Kidney epithelial cell (primary cell): ENCODE data around the gene KIAA0753. TPM values are rescaled to one million over a fixed set of nuclear protein-coding genes. Genes with fewer than 3 reads are reported as not detected.

Experiments
- DNase-seq: peaks from one replicate; pipeline ENCODE4 v3.0.0-alpha.2; 2010; ENCODE audit warnings: low read depth
- H3K27me3 ChIP-seq: 2 replicates; pipeline ENCODE4 v1.6.0; 2011; ENCODE audit warnings: low read length; ENCODE audit not compliant: control insufficient read depth, insufficient read depth
- H3K36me3 ChIP-seq: 2 replicates; pipeline ENCODE4 v1.5.1; 2011; ENCODE audit warnings: low read length; ENCODE audit not compliant: control insufficient read depth, insufficient read depth
- H3K4me3 ChIP-seq: 2 replicates; pipeline ENCODE4 v1.5.1; 2011; ENCODE audit warnings: low read depth, mild to moderate bottlenecking, control low read depth, low read length
- total RNA-seq: library from RNA; depleted of rRNA; stranded (reverse); fragments of >200 nt; gene quantifications from 2 replicates; pipeline ENCODE4 v1.2.3, GENCODE V29; 2015
- TF ChIP-seq, protein P1 (sequence below): IDR thresholded peaks from 2 replicates; pipeline ENCODE4 v1.5.1; 2011; ENCODE audit warnings: mild to moderate bottlenecking, moderate library complexity, low read length, control low read depth, inconsistent platforms; ENCODE audit not compliant: insufficient read depth, poor library complexity, severe bottlenecking

KIAA0753 gene
- total RNA-seq, 1 donor from 2014 or later = 20.2 TPM

DNA sequence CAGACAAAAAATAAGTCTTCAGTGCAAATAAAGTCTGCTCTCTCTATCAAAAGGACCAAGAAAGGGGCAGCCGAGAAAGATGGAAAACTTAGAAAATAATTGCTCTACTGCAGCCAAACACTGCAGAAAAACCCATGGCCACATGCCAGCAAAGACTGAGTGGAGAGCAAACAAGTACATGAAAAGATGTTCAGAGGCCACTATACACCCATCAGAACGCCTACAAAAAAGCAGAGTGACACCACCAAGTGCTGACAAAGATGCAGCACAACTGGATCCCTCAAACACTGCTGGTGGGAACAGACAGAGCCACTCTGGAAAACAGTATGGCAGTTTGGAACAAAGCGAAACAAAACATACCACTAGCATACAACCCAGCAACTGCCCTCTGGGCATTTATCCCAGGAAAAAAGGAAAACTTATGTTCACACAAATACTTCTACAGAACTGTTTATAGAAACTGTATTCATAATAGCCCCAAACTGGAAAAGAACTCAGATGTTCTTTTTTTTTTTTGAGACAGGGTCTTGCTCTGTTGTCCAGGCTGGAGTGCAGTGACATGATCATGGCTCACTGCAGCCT is 36.7 kb downstream of the KIAA0753 start:
- no peak for DNase-seq
- H3K36me3 ChIP-seq = no peaks in the 10 kb centered on the region
- no peaks in the 10 kb centered on the region for H3K27me3 ChIP-seq
- H3K4me3 ChIP-seq = no peak overlapping the region
- TF ChIP-seq, protein P1, sequence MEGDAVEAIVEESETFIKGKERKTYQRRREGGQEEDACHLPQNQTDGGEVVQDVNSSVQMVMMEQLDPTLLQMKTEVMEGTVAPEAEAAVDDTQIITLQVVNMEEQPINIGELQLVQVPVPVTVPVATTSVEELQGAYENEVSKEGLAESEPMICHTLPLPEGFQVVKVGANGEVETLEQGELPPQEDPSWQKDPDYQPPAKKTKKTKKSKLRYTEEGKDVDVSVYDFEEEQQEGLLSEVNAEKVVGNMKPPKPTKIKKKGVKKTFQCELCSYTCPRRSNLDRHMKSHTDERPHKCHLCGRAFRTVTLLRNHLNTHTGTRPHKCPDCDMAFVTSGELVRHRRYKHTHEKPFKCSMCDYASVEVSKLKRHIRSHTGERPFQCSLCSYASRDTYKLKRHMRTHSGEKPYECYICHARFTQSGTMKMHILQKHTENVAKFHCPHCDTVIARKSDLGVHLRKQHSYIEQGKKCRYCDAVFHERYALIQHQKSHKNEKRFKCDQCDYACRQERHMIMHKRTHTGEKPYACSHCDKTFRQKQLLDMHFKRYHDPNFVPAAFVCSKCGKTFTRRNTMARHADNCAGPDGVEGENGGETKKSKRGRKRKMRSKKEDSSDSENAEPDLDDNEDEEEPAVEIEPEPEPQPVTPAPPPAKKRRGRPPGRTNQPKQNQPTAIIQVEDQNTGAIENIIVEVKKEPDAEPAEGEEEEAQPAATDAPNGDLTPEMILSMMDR = no peak

DNA sequence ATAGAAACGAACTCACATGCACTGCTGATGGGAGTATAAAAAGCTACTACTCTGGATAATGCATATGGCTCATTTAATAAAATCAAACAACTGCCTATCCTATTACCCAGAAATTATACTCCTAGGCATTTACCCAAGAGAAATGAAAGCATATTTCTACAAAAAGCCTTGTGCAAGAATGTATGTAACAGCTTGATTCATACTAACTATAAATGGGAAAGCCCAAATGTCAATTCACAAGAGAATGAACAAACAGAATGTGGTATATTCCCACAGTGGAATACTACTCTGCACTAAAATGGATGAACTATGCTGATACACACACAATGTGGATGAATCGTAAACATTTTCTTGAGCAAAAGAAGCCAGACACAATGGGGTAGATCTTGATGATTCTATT is 38.4 kb downstream of the KIAA0753 start:
- Histone ChIP-seq H3K36me3 (no peaks in the 10 kb centered on the region), H3K4me3 (no peak overlapping the region), H3K27me3 (no peaks in the 10 kb centered on the region)
- DNase-seq = no peak
- TF ChIP-seq, protein P1 = no peak

DNA sequence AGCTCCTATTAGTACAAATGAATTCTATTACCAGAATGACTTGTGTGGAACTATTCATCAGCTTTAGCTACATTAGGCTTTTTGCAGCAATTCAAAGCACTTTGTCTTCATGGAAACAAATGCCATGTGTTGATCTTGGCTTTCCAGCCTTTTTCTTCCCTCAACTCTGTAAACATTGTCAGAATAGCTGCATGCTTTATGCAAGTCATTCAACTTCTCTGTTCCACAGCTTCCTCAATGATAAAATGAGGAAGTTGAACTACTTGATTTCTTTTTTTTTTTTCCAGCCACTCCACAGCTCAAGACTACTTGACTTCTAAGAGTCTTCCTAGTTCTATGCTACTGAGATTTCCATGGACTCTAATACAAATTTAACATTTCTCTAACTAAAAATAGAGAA is 41.1 kb downstream of the KIAA0753 start:
- H3K4me3 ChIP-seq = no peak overlapping the region
- H3K36me3 ChIP-seq = no peaks in the 10 kb centered on the region
- no peaks in the 10 kb centered on the region for H3K27me3 ChIP-seq
- DNase-seq = no peak
- TF ChIP-seq, protein P1 = no peak

DNA sequence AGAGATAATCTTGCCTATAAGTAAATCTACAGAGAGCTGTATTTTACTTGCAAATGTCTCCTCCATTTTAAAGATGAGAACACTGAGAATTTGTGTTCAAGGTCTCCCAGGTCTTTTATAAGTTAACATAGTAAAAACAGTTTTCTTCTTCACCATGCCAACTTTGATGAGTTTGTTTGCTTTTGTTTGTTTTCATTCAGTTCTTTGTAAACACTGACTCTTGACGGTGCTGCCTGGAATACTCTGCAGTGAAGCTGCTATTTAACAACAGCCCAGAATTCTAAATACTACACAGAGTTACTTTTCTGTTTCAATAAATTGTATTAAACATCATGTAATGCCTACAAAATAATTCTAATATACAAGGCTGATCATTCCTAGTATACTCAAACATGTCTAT is 42.8 kb downstream of the KIAA0753 start:
- DNase-seq = no peak
- TF ChIP-seq, protein P1 = no peak
- H3K4me3 ChIP-seq = no peak overlapping the region
- no peaks in the 10 kb centered on the region for H3K36me3 ChIP-seq
- H3K27me3 ChIP-seq = no peaks in the 10 kb centered on the region

DNA sequence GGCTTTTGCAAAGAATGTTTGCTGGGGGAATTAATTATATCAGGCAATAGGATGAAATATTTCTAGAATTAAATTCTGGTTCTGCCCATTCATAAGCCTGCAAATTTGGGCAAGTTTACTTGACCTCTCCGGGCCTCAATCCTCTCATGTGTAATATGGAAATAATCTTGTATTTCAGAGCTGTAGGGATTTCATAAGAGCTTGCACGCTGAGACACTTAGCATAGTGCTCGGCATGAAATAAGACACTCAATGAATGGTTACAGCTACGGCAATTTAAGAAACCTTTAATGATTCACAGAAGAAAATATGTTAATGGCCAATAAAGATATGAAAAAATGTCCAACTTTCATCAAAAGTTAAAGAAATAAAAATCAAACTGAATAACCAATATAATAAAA is 43.6 kb downstream of the KIAA0753 start:
- TF ChIP-seq, protein P1 = no peak

DNA sequence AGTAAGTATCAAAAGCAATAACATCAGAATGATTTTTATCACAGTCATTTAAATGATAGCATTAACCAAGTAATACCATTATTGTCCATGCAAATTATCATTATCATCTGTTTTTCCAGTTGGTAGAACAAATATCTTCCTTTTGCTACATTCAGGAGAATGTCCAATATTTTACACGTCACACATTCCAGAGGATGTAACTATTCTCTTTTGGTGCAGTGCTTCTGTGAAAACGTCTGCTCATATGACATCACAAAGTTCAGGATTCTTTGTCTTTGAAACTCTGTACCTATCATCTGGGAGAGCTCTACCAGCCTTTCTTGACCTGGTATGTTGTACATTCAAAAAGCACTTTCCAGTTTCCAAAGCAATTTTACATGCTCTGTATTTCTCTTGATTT is 44.0 kb downstream of the KIAA0753 start:
- Histone ChIP-seq H3K27me3 (no peaks in the 10 kb centered on the region), H3K4me3 (no peak overlapping the region), H3K36me3 (no peaks in the 10 kb centered on the region)
- DNase-seq = no peak
- TF ChIP-seq, protein P1 = no peak

More for the DNA sequence above, 43.6 kb downstream of the KIAA0753 start:
- H3K27me3 ChIP-seq = no peaks in the 10 kb centered on the region
- no peaks in the 10 kb centered on the region for H3K36me3 ChIP-seq
- no peak for DNase-seq
- H3K4me3 ChIP-seq = no peak overlapping the region
